ENCODE measurements around the gene USP24. TPM values are rescaled to one million over a fixed set of nuclear protein-coding genes. Genes with fewer than 3 reads are reported as not detected.

USP24 gene
- polyA plus RNA-seq, 1 donor from 2014 or later: 29.5 TPM

DNA sequence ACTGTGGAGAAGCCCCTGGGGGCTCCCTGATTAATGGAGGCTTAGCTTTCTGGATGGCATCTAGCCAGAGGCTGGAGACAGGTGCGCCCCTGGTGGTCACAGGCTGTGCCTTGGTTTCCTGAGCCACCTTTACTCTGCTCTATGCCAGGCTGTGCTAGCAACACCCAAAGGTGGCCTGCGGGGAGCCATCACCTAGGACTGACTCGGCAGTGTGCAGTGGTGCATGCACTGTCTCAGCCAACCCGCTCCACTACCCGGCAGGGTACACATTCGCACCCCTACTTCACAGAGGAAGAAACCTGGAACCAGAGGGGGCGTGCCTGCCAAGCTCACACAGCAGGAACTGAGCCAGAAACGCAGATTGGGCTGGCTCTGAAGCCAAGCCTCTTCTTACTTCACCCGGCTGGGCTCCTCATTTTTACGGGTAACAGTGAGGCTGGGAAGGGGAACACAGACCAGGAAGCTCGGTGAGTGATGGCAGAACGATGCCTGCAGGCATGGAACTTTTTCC lies 151.0 kb downstream of the USP24 start:
- no peaks in the 10 kb centered on the region for H3K9me3 ChIP-seq (ENCODE audit: low read length)
- no peaks in the 10 kb centered on the region for H4K20me1 ChIP-seq (ENCODE audit: insufficient read depth)
- H3K9me2 ChIP-seq (ENCODE audit: insufficient read depth, low read length): no peaks in the 10 kb centered on the region
- no peak overlapping the region for H3K4me3 ChIP-seq (ENCODE audit: low read length)
- H3K79me2 ChIP-seq (replicated peaks; ENCODE audit: insufficient read depth, low read length): no peaks in the 10 kb centered on the region
- peaks cover under 1% of the 10 kb centered on the region for H3K36me3 ChIP-seq (ENCODE audit: insufficient read depth, low read length)
- no peak overlapping the region for H3K27ac ChIP-seq (ENCODE audit: low read length)
- no peak overlapping the region for H3K9ac ChIP-seq (ENCODE audit: low read length)
- H2AFZ ChIP-seq (ENCODE audit: low read depth, low read length): no peak overlapping the region
- no peaks in the 10 kb centered on the region for H3K27me3 ChIP-seq (ENCODE audit: insufficient read depth, low read depth, low read length)
- H3F3A ChIP-seq (ENCODE audit: insufficient read depth, low read length, poor library complexity, severe bottlenecking): no peaks in the 10 kb centered on the region
- TF ChIP-seq, protein P1, sequence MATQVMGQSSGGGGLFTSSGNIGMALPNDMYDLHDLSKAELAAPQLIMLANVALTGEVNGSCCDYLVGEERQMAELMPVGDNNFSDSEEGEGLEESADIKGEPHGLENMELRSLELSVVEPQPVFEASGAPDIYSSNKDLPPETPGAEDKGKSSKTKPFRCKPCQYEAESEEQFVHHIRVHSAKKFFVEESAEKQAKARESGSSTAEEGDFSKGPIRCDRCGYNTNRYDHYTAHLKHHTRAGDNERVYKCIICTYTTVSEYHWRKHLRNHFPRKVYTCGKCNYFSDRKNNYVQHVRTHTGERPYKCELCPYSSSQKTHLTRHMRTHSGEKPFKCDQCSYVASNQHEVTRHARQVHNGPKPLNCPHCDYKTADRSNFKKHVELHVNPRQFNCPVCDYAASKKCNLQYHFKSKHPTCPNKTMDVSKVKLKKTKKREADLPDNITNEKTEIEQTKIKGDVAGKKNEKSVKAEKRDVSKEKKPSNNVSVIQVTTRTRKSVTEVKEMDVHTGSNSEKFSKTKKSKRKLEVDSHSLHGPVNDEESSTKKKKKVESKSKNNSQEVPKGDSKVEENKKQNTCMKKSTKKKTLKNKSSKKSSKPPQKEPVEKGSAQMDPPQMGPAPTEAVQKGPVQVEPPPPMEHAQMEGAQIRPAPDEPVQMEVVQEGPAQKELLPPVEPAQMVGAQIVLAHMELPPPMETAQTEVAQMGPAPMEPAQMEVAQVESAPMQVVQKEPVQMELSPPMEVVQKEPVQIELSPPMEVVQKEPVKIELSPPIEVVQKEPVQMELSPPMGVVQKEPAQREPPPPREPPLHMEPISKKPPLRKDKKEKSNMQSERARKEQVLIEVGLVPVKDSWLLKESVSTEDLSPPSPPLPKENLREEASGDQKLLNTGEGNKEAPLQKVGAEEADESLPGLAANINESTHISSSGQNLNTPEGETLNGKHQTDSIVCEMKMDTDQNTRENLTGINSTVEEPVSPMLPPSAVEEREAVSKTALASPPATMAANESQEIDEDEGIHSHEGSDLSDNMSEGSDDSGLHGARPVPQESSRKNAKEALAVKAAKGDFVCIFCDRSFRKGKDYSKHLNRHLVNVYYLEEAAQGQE (IDR thresholded peaks at IDR 0.05; ENCODE audit: borderline replicate concordance): no peak
- TF ChIP-seq EP300 (conservative IDR thresholded peaks at IDR 0.05; ENCODE audit: poor library complexity, severe bottlenecking) (no peak), SMC3 (conservative IDR thresholded peaks at IDR 0.05; ENCODE audit: poor library complexity) (no peak), TAF1 (IDR thresholded peaks at IDR 0.05; ENCODE audit: low read depth) (no peak), POLR2AphosphoS5 (IDR thresholded peaks at IDR 0.05) (no peak), MXI1 (conservative IDR thresholded peaks at IDR 0.05; ENCODE audit: poor library complexity, severe bottlenecking) (no peak), RAD21 (conservative IDR thresholded peaks at IDR 0.05) (no peak), EZH2 (IDR thresholded peaks at IDR 0.05; ENCODE audit: borderline replicate concordance, insufficient read depth, low read length, poor library complexity, severe bottlenecking) (no peak)
- TF ChIP-seq, protein P2, sequence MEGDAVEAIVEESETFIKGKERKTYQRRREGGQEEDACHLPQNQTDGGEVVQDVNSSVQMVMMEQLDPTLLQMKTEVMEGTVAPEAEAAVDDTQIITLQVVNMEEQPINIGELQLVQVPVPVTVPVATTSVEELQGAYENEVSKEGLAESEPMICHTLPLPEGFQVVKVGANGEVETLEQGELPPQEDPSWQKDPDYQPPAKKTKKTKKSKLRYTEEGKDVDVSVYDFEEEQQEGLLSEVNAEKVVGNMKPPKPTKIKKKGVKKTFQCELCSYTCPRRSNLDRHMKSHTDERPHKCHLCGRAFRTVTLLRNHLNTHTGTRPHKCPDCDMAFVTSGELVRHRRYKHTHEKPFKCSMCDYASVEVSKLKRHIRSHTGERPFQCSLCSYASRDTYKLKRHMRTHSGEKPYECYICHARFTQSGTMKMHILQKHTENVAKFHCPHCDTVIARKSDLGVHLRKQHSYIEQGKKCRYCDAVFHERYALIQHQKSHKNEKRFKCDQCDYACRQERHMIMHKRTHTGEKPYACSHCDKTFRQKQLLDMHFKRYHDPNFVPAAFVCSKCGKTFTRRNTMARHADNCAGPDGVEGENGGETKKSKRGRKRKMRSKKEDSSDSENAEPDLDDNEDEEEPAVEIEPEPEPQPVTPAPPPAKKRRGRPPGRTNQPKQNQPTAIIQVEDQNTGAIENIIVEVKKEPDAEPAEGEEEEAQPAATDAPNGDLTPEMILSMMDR (IDR thresholded peaks at IDR 0.05; ENCODE audit: poor library complexity, severe bottlenecking): no peak
- no peak overlapping the region for H3K4me2 ChIP-seq (ENCODE audit: low read length)

DNA sequence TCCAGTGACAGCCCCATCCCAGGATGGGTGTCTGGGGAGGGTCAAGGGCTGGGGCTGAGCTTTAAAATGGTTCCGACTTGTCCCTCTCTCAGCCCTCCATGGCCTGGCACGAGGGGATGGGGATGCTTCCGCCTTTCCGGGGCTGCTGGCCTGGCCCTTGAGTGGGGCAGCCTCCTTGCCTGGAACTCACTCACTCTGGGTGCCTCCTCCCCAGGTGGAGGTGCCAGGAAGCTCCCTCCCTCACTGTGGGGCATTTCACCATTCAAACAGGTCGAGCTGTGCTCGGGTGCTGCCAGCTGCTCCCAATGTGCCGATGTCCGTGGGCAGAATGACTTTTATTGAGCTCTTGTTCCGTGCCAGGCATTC lies 151.6 kb downstream of the USP24 start:
- H4K20me1 ChIP-seq (ENCODE audit: insufficient read depth): no peaks in the 10 kb centered on the region
- H3K4me2 ChIP-seq (ENCODE audit: low read length): no peak overlapping the region
- no peaks in the 10 kb centered on the region for H3F3A ChIP-seq (ENCODE audit: insufficient read depth, low read length, poor library complexity, severe bottlenecking)
- H3K36me3 ChIP-seq (ENCODE audit: insufficient read depth, low read length): no peaks in the 10 kb centered on the region
- no peak overlapping the region for H3K4me3 ChIP-seq (ENCODE audit: low read length)
- no peaks in the 10 kb centered on the region for H3K27me3 ChIP-seq (ENCODE audit: insufficient read depth, low read depth, low read length)
- no peak overlapping the region for H2AFZ ChIP-seq (ENCODE audit: low read depth, low read length)
- no peak overlapping the region for H3K27ac ChIP-seq (ENCODE audit: low read length)
- no peaks in the 10 kb centered on the region for H3K9me2 ChIP-seq (ENCODE audit: insufficient read depth, low read length)
- TF ChIP-seq, protein P2 (IDR thresholded peaks at IDR 0.05; ENCODE audit: poor library complexity, severe bottlenecking): no peak
- TF ChIP-seq RAD21 (conservative IDR thresholded peaks at IDR 0.05) (no peak), SMC3 (conservative IDR thresholded peaks at IDR 0.05; ENCODE audit: poor library complexity) (no peak), MXI1 (conservative IDR thresholded peaks at IDR 0.05; ENCODE audit: poor library complexity, severe bottlenecking) (no peak), EZH2 (IDR thresholded peaks at IDR 0.05; ENCODE audit: borderline replicate concordance, insufficient read depth, low read length, poor library complexity, severe bottlenecking) (no peak), EP300 (conservative IDR thresholded peaks at IDR 0.05; ENCODE audit: poor library complexity, severe bottlenecking) (no peak), POLR2AphosphoS5 (IDR thresholded peaks at IDR 0.05) (no peak), TAF1 (IDR thresholded peaks at IDR 0.05; ENCODE audit: low read depth) (no peak)
- TF ChIP-seq, protein P1 (IDR thresholded peaks at IDR 0.05; ENCODE audit: borderline replicate concordance): no peak
- no peak overlapping the region for H3K9ac ChIP-seq (ENCODE audit: low read length)
- no peaks in the 10 kb centered on the region for H3K9me3 ChIP-seq (ENCODE audit: low read length)
- H3K79me2 ChIP-seq (replicated peaks; ENCODE audit: insufficient read depth, low read length): no peaks in the 10 kb centered on the region

All from neural cell (in vitro differentiated cells).